A549 (cell line): ENCODE measurements around the gene BCL11B. TPM values are rescaled to one million over a fixed set of nuclear protein-coding genes. Genes with fewer than 3 reads are reported as not detected.

Experiments used
- ATAC-seq, 2 experiments: fragments of 200-7000 bp in 1 of 2; fragments of >200 bp in 1 of 2; cut with Nextera tagmentation in 1 of 2; cut with Tn5 transposase in 1 of 2; 3 replicates each; pipeline versions ENCODE4 v1.8.0 to v1.9.1; 2018 to 2020; ENCODE audit warnings: mild to moderate bottlenecking in 1 of 2, moderate library complexity in 1 of 2
- CTCF ChIA-PET: fragments of 300-600 bp; sonication (Branson Sonifier 250); formaldehyde crosslinking; extraction: SDS; loops from one replicate; lab custom pipeline; 2021; ENCODE audit warnings: antibody characterized with exemption, inconsistent platforms; lab: Yijun Ruan, JAX
- POLR2A ChIA-PET: fragments of 350-600 bp; formaldehyde crosslinking; extraction: SDS; loops from one replicate; lab custom pipeline; 2021; ENCODE audit warnings: antibody characterized with exemption, inconsistent platforms; lab: Yijun Ruan, JAX
- DNase-seq, 2 experiments: peaks; one replicate each; pipeline versions ENCODE4 v3.0.0 to v3.0.0-alpha.2; 2011 to 2016; ENCODE audit warnings: low read depth in 1 of 2, low spot score in 1 of 2
- FAIRE-seq: peaks from 2 replicates; lab custom pipeline; 2011; peaks lifted over from hg19 to GRCh38; lab: Jason Lieb, UNC
- H3K27ac ChIP-seq, 2 experiments: fragments of >200 bp; sonication (Bioruptor Twin); formaldehyde crosslinking; 3 replicates each; pipeline ENCODE4 v1.5.1; 2016 to 2017
- H3K4me1 ChIP-seq: fragments of >200 bp; sonication (Bioruptor Twin); formaldehyde crosslinking; 3 replicates; pipeline ENCODE4 v1.6.1; 2016
- H3K4me2 ChIP-seq: fragments of >200 bp; sonication (Bioruptor Twin); formaldehyde crosslinking; 3 replicates; pipeline ENCODE4 v1.6.1; 2016
- H3K4me3 ChIP-seq: fragments of >200 bp; sonication (Bioruptor Twin); formaldehyde crosslinking; 3 replicates; pipeline ENCODE4 v1.5.1; 2016
- H3K9me3 ChIP-seq: fragments of >200 bp; sonication (Bioruptor Twin); formaldehyde crosslinking; 3 replicates; pipeline ENCODE4 v1.6.1; 2016
- CBX2 ChIP-seq: fragments of 200-600 bp; sonication (generic); IDR thresholded peaks from 2 replicates; pipeline ENCODE4 v1.6.1; 2016; ENCODE audit warnings: low read depth, mild to moderate bottlenecking, borderline replicate concordance
- CBX8 ChIP-seq: fragments of 200-600 bp; sonication (generic); IDR thresholded peaks from 2 replicates; pipeline ENCODE4 v1.6.1; 2016
- CHD2 ChIP-seq: fragments of 150-350 bp; IDR thresholded peaks from 2 replicates; pipeline ENCODE4 v1.6.1; 2014; ENCODE audit warnings: low read length; ENCODE audit not compliant: partially characterized antibody
- EHMT2 ChIP-seq: fragments of 200-600 bp; sonication (generic); IDR thresholded peaks from 2 replicates; pipeline ENCODE4 v1.6.1; 2016; ENCODE audit warnings: antibody characterized with exemption, low read depth, mild to moderate bottlenecking, moderate library complexity
- EP300 ChIP-seq, 2 experiments: fragments of >200 bp; sonication (Bioruptor Twin); formaldehyde crosslinking; IDR thresholded peaks; 2 replicates in 1 of 2; 3 replicates in 1 of 2; pipeline ENCODE4 v1.6.1; 2016 to 2017
- HOXB5 ChIP-seq: fragments of 250-450 bp; sonication (Bioruptor Pico); IDR thresholded peaks from 2 replicates; pipeline ENCODE4 v1.5.0; 2020; ENCODE audit warnings: mild to moderate bottlenecking, moderate library complexity
- JUN ChIP-seq, 2 experiments: fragments of >200 bp; sonication (Bioruptor Twin); formaldehyde crosslinking; IDR thresholded peaks; 2 replicates in 1 of 2; 3 replicates in 1 of 2; pipeline ENCODE4 v1.6.1; 2016 to 2017
- KDM1A ChIP-seq: fragments of 200-600 bp; sonication (generic); IDR thresholded peaks from 2 replicates; pipeline ENCODE4 v1.6.1; 2016; ENCODE audit warnings: low read depth, mild to moderate bottlenecking
- MAFK ChIP-seq: fragments of 450-650 bp; IDR thresholded peaks from 2 replicates; pipeline ENCODE4 v1.6.1; 2014; ENCODE audit not compliant: partially characterized antibody
- MAZ ChIP-seq: fragments of 150-350 bp; IDR thresholded peaks from 2 replicates; pipeline ENCODE4 v1.6.1; 2014; ENCODE audit warnings: antibody characterized with exemption, low read depth, low read length, borderline replicate concordance
- POLR2A ChIP-seq: IDR thresholded peaks from 2 replicates; pipeline ENCODE4 v1.6.1; 2012; ENCODE audit warnings: mild to moderate bottlenecking, low read length
- RAD21 ChIP-seq, 2 experiments: fragments of >200 bp in 1 of 2; sonication (Bioruptor Twin) in 1 of 2; formaldehyde crosslinking in 1 of 2; IDR thresholded peaks in 1 of 2; conservative IDR thresholded peaks in 1 of 2; 2 replicates in 1 of 2; 3 replicates in 1 of 2; pipeline ENCODE4 v1.6.1; 2012 to 2018; ENCODE audit warnings: inconsistent platforms in 1 of 2
- RCOR1 ChIP-seq: fragments of 150-350 bp; IDR thresholded peaks from 2 replicates; pipeline ENCODE4 v1.6.1; 2014; ENCODE audit warnings: antibody characterized with exemption, low read length, low read depth
- RFX5 ChIP-seq: fragments of 450-650 bp; IDR thresholded peaks from 2 replicates; pipeline ENCODE4 v1.7.1; 2014; ENCODE audit warnings: antibody characterized with exemption, mild to moderate bottlenecking, moderate library complexity
- RNF2 ChIP-seq: fragments of 200-600 bp; sonication (generic); IDR thresholded peaks from 2 replicates; pipeline ENCODE4 v1.6.1; 2016; ENCODE audit warnings: low read depth, mild to moderate bottlenecking, antibody characterized with exemption, moderate library complexity, borderline replicate concordance
- SMC3 ChIP-seq: fragments of >200 bp; sonication (Bioruptor Twin); formaldehyde crosslinking; IDR thresholded peaks from 3 replicates; pipeline ENCODE4 v1.6.1; 2018; ENCODE audit warnings: inconsistent platforms
- TP53 ChIP-seq: fragments of 250-450 bp; sonication (Bioruptor Pico); IDR thresholded peaks from 2 replicates; pipeline ENCODE4 v1.5.0; 2021; ENCODE audit warnings: mild to moderate bottlenecking, moderate library complexity
- ZSCAN20 ChIP-seq: fragments of 250-450 bp; sonication (Bioruptor Pico); IDR thresholded peaks from 2 replicates; pipeline ENCODE4 v1.8.0; 2022; ENCODE audit warnings: mild to moderate bottlenecking, moderate library complexity
- WGBS: methylation state at CpG from one replicate; pipeline ENCODE4 v1.1.6; 2017; ENCODE audit errors: missing lambda C conversion rate; 5-methylcytosine and 5-hydroxymethylcytosine counted together
- polyA plus RNA-seq, 4 experiments: library from polyadenylated mRNA; depleted of rRNA in 3 of 4; stranded (reverse); fragments of >200 nt; fragmentation: RNase III in 1 of 4; extraction: RNeasy Plus Mini Kit Qiagen cat#74134 plus additional on column Dnase treatment in 1 of 4; gene quantifications; 2 replicates in 3 of 4; 3 replicates in 1 of 4; pipeline ENCODE4 v1.2.3, GENCODE V29; 2011 to 2017
- TF ChIP-seq, protein P1 (sequence below): fragments of 250-450 bp; sonication (Bioruptor Pico); IDR thresholded peaks from 2 replicates; pipeline ENCODE4 v1.5.0; 2020; ENCODE audit warnings: low read depth, mild to moderate bottlenecking, moderate library complexity
- TF ChIP-seq, protein P2 (sequence below): IDR thresholded peaks from 2 replicates; pipeline ENCODE4 v1.6.1; 2012
- TF ChIP-seq, protein P3 (sequence below): fragments of >200 bp; sonication (Bioruptor Twin); formaldehyde crosslinking; IDR thresholded peaks from 2 replicates; pipeline ENCODE4 v1.6.1; 2016
- TF ChIP-seq, protein P4 (sequence below): fragments of >200 bp; sonication (Bioruptor Twin); formaldehyde crosslinking; IDR thresholded peaks from 3 replicates; pipeline ENCODE4 v1.6.1; 2016

BCL11B gene
- polyA plus RNA-seq, 2 of the 4 experiments (the other 2 are of a cell fraction), result 0.43 to 0.49 TPM

DNA sequence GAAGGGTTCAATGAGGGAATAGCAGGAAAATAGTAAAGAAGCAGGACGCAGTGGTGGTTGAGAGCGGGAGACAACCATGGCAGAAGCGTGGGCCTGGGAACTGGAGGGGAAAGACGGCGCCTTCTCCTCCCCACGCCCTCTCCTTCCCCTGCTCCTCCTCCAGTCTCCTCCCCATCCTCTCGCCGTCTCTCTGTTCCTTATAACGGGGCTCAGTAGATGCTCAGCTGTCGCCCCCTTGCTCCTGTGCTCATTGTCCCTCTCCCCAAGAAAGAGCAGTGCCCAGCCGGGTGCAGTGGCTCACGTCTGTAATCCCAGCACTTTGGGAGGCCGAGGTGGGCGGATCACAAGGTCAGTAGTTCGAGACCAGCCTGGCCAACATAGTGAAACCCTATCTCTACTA lies 142.0 kb downstream of the BCL11B start:
- no peak overlapping the region for H3K27ac ChIP-seq
- H3K4me2 ChIP-seq, result no peak overlapping the region
- no peak overlapping the region for H3K4me3 ChIP-seq
- DNase-seq, result no peak
- no peak for ATAC-seq
- POLR2A ChIA-PET, result no interaction called here
- TF ChIP-seq, protein P1, sequence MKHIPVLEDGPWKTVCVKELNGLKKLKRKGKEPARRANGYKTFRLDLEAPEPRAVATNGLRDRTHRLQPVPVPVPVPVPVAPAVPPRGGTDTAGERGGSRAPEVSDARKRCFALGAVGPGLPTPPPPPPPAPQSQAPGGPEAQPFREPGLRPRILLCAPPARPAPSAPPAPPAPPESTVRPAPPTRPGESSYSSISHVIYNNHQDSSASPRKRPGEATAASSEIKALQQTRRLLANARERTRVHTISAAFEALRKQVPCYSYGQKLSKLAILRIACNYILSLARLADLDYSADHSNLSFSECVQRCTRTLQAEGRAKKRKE (CRISPR knock-in tag), result no peak
- TF ChIP-seq JUN (IDR thresholded peaks at IDR 0.05), result no peak
- TF ChIP-seq MAZ, result no peak
- TF ChIP-seq RFX5, result no peak
- TF ChIP-seq, protein P2, sequence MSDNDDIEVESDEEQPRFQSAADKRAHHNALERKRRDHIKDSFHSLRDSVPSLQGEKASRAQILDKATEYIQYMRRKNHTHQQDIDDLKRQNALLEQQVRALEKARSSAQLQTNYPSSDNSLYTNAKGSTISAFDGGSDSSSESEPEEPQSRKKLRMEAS, result no peak
- no peak for TF ChIP-seq EHMT2
- no peak for TF ChIP-seq KDM1A
- TF ChIP-seq, protein P3, sequence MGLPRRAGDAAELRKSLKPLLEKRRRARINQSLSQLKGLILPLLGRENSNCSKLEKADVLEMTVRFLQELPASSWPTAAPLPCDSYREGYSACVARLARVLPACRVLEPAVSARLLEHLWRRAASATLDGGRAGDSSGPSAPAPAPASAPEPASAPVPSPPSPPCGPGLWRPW, result no peak
- TF ChIP-seq HOXB5, result no peak
- no peak for TF ChIP-seq EP300 (IDR thresholded peaks at IDR 0.05)
- TF ChIP-seq RAD21 (conservative IDR thresholded peaks at IDR 0.05 in 1 of 2, IDR thresholded peaks at IDR 0.05 in 1 of 2), result no peak
- H3K9me3 ChIP-seq, result no peaks in the 10 kb centered on the region
- FAIRE-seq, result no peak
- CTCF ChIA-PET, result interaction anchor here (0.6 to 0.7 kb wide), 2 partner anchors 25 to 61 kb away, joined by 3 to 4 read pairs; no protein-coding TSS in a partner anchor
- WGBS, result 66% methylated on average over 12 of the region's 15 CpGs
- peaks cover 27% of the 10 kb centered on the region for H3K4me1 ChIP-seq

DNA sequence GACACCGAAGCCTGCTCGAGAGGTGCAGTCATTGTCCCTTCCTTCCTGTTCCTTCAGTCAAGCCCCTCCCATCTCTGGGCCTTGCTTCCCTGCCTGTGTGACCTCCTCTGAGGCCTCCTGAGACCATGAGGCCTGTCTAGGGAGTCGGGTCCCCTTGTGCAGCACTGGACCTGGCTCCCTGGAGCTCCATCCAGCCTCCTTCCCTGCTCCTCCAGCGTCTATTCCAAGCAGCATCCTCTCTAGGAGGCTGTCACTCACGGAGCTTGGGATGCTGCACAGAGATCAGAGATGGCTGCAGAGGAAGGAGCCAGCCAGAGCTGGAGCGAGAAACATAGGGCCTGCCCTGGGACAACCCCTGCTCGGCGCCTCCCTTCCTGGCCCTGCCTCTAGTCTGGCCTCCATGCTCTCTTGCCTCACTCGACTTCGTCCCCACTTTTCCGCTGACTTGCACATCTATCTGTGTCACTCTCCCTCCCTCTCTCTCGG lies 142.7 kb downstream of the BCL11B start:
- FAIRE-seq (no peak), DNase-seq (no peak), ATAC-seq (no peak)
- ChIA-PET CTCF (interaction anchor here (0.7 kb wide), 1 partner anchor 62 kb away, joined by 4 read pairs; no protein-coding TSS in a partner anchor), POLR2A (no interaction called here)
- H3K4me3 ChIP-seq, result no peak overlapping the region
- WGBS, result 71% methylated on average over 12 of the region's 12 CpGs
- H3K4me1 ChIP-seq, result peaks cover 27% of the 10 kb centered on the region
- H3K27ac ChIP-seq, result no peak overlapping the region
- TF ChIP-seq MAFK (peak; percentile 60), SMC3 (no peak), CHD2 (no peak)
- no peak overlapping the region for H3K4me2 ChIP-seq
- H3K9me3 ChIP-seq, result no peaks in the 10 kb centered on the region

DNA sequence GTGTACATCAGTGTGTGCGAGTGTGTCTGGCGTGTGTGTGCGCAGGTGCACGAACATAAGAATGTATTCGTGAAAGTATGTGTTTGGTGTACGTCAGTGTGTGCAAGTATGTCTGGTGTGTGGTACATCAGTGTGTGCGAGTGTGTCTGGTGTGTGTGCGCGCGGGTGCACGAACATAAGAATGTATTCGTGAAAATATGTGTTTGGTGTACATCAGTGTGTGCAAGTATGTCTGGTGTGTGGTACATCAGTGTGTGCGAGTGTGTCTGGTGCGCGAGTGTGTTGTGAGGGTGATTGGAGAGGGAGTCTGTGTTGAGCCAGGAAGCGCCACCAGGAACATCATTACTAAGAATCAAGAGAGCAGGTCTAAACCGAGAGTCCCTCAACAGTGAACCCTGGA lies 143.8 kb downstream of the BCL11B start:
- Histone ChIP-seq H3K4me3 (no peak overlapping the region), H3K4me1 (peaks cover 27% of the 10 kb centered on the region), H3K27ac (no peak overlapping the region), H3K9me3 (no peaks in the 10 kb centered on the region), H3K4me2 (peak overlapping the region; percentile 34)
- CTCF ChIA-PET, result no interaction called here
- ATAC-seq, result no peak; a peak in 1 of 6 replicates
- DNase-seq, result no peak
- POLR2A ChIA-PET, result no interaction called here
- WGBS, result 78% methylated on average over 17 of the region's 17 CpGs
- TF ChIP-seq, protein P1 (CRISPR knock-in tag), result no peak
- FAIRE-seq, result no peak

DNA sequence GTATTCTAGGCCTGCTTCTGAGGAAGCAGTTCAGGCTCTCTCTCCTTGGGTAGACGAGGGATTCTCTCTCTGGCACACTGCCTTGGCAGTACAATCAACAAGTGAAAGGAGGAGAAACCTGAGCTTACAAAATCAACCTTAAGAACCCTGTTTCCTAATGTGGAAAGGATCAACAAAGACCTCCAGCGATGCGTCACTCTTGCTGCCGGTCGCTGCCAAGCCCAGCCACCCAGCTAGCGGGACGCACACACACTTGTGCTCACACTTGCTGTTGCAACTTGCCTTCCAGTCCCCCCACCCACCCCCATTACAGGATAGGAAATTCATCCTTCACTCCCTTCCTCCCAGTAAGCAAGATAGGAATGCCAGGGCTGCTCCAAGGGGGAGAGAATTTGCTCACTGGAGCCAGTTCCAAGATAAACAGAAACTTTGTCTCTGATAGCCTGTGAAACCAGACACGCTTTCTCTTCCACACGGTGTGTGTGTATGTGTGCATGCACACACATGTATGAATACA lies 144.3 kb downstream of the BCL11B start:
- 20% methylated on average over 9 of the region's 9 CpGs for WGBS
- DNase-seq, result peak in 1 of 2 experiments; percentile 58
- peak; percentile 41 to 78 for ATAC-seq
- POLR2A ChIA-PET, result no interaction called here
- FAIRE-seq, result no peak
- Histone ChIP-seq H3K4me2 (peak overlapping the region; percentile 34), H3K4me1 (peaks cover 27% of the 10 kb centered on the region), H3K9me3 (no peaks in the 10 kb centered on the region), H3K27ac (peak overlapping the region in 1 of 2 experiments; percentile 7; a peak in 1 of 6 replicates), H3K4me3 (no peak overlapping the region)
- CTCF ChIA-PET, result interaction anchor here (1.5 kb wide), 1 partner anchor 139 kb away, joined by 4 read pairs; no protein-coding TSS in a partner anchor
- TF ChIP-seq ZSCAN20 (no peak), TP53 (CRISPR knock-in tag) (no peak), RNF2 (no peak), JUN (IDR thresholded peaks at IDR 0.05) (peak; percentile 40 to 75; a peak in 1 of 5 replicates), EHMT2 (no peak), POLR2A (no peak), RCOR1 (no peak), CBX8 (no peak), CBX2 (no peak)
- TF ChIP-seq, protein P2, result no peak
- TF ChIP-seq, protein P1 (CRISPR knock-in tag), result no peak
- TF ChIP-seq, protein P4, sequence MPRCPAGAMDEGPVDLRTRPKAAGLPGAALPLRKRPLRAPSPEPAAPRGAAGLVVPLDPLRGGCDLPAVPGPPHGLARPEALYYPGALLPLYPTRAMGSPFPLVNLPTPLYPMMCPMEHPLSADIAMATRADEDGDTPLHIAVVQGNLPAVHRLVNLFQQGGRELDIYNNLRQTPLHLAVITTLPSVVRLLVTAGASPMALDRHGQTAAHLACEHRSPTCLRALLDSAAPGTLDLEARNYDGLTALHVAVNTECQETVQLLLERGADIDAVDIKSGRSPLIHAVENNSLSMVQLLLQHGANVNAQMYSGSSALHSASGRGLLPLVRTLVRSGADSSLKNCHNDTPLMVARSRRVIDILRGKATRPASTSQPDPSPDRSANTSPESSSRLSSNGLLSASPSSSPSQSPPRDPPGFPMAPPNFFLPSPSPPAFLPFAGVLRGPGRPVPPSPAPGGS, result 0 out of 3 replicates have a peak, but pooled peaks have one; percentile 40
